ENCODE measurements around the gene PARD3B.

Gene PARD3B

GRCh38 chr2:205040323-205040722 is 495.0 kb downstream of the PARD3B start:
- in situ Hi-C loops (cut with MboI; ENCODE audit: low sequenced_read_pairs, unreplicated experiment) = no loop called here
- no peak for DNase-seq (ENCODE audit: low spot score)
- TF ChIP-seq CTCF (IDR thresholded peaks at IDR 0.05; ENCODE audit: borderline replicate concordance, control extremely low read depth, extremely low read depth, insufficient read depth, missing control alignments) = no peak

GRCh38 chr2:205041472-205042130 is 496.3 kb downstream of the PARD3B start:
- TF ChIP-seq CTCF (IDR thresholded peaks at IDR 0.05; ENCODE audit: borderline replicate concordance, control extremely low read depth, extremely low read depth, insufficient read depth, missing control alignments) = no peak
- in situ Hi-C loops (cut with MboI; ENCODE audit: low sequenced_read_pairs, unreplicated experiment) = no loop called here
- DNase-seq (ENCODE audit: low spot score) = no peak

GRCh38 chr2:205043285-205043684 is 498.0 kb downstream of the PARD3B start:
- DNase-seq (ENCODE audit: low spot score) = no peak
- TF ChIP-seq CTCF (IDR thresholded peaks at IDR 0.05; ENCODE audit: borderline replicate concordance, control extremely low read depth, extremely low read depth, insufficient read depth, missing control alignments) = no peak
- in situ Hi-C loops (cut with MboI; ENCODE audit: low sequenced_read_pairs, unreplicated experiment) = no loop called here

- no peak for DNase-seq (ENCODE audit: low spot score)
- in situ Hi-C loops (cut with MboI; ENCODE audit: low sequenced_read_pairs, unreplicated experiment) = no loop called here
- no peak for TF ChIP-seq CTCF (IDR thresholded peaks at IDR 0.05; ENCODE audit: borderline replicate concordance, control extremely low read depth, extremely low read depth, insufficient read depth, missing control alignments)
Measured at GRCh38 chr2:205045706-205046105, 500.4 kb downstream of the PARD3B start.

- no peak for TF ChIP-seq CTCF (IDR thresholded peaks at IDR 0.05; ENCODE audit: borderline replicate concordance, control extremely low read depth, extremely low read depth, insufficient read depth, missing control alignments)
- in situ Hi-C loops (cut with MboI; ENCODE audit: low sequenced_read_pairs, unreplicated experiment) = no loop called here
- DNase-seq (ENCODE audit: low spot score) = no peak
Measured at GRCh38 chr2:205047273-205047839, 502.1 kb downstream of the PARD3B start.

GRCh38 chr2:205051417-205051816 is 506.1 kb downstream of the PARD3B start:
- DNase-seq (ENCODE audit: low spot score) = no peak
- no peak for TF ChIP-seq CTCF (IDR thresholded peaks at IDR 0.05; ENCODE audit: borderline replicate concordance, control extremely low read depth, extremely low read depth, insufficient read depth, missing control alignments)
- in situ Hi-C loops (cut with MboI; ENCODE audit: low sequenced_read_pairs, unreplicated experiment) = no loop called here

Measured in GM13976 (cell line).